HG03060 (cell line): ENCODE measurements around the gene CD48.

Source experiments
- ATAC-seq: cut with Tn5 transposase; IDR thresholded peaks from one replicate; pipeline ENCODE4 v1.9.1; 2021; ENCODE audit warnings: low read depth, moderate number of reproducible peaks; ENCODE audit not compliant: unreplicated experiment

Gene CD48

DNA sequence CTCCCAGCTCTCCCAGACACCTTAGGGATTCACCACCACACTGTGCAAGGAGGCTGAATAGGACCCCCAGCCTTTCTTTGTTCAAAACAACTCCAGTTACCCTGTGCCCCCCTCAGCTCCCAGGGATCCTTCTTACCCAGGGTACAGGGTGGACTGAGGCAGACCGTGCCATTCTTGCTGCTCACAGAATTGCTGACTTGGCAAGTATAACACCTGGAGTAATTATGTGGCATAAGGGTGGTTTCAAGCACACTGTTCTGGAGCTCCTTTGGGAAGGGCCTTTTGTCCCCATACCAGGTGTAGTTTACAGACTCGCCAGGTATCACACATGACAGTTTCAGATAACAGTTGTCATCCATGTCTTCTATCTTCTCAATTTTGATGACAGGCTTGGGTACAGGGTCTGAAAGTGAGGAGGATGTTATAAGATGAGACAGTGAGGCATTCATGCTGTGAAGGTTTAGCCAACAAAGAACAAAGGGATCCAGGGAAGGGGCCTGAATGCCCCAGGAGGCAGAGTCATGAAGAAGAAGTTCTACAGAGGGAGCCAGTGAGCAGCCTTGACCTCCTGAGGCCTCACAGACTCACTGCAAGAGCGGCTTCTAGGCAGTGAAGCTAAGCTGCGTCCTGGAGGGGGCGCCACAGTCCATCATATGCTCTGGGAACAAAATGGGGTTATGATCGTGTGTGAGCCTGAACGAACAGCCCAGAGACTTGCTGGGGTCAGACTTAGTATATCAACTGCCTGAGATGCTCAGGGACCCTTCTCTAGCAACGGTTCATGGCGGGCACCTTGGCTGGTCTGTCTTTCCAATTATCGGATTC is 30.3 kb downstream of the CD48 start:
- no peak for ATAC-seq

DNA sequence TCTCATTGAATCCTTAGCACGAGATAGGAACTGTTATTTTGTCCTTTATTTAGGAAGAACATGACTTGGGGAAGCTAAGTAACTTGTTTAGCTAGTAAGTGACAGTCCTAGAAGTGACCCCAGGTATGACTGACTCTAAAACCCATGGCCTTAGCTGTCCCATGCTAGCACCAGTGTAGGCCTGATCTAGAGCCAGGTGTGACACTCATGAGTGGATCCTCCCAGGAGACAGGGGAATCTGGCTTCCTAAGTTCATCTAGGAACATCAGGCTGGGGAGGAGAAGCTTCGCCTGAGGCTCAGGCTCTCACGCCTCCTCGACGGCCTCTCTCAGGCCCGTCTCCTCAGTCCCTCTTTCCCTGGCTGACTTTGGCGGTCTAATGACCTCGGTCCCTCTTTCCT is 31.2 kb downstream of the CD48 start:
- no peak for ATAC-seq

- ATAC-seq: no peak
Observed at GRCh38 chr1:160679893-160680292, 31.7 kb downstream of the CD48 start.

GRCh38 chr1:160676869-160677597 is 34.6 kb downstream of the CD48 start:
- no peak for ATAC-seq

- no peak for ATAC-seq
Observed at GRCh38 chr1:160675641-160676410, 35.8 kb downstream of the CD48 start.

GRCh38 chr1:160674415-160674814 is 37.2 kb downstream of the CD48 start:
- ATAC-seq: no peak

GRCh38 chr1:160672789-160673695 is 38.6 kb downstream of the CD48 start:
- no peak for ATAC-seq

DNA sequence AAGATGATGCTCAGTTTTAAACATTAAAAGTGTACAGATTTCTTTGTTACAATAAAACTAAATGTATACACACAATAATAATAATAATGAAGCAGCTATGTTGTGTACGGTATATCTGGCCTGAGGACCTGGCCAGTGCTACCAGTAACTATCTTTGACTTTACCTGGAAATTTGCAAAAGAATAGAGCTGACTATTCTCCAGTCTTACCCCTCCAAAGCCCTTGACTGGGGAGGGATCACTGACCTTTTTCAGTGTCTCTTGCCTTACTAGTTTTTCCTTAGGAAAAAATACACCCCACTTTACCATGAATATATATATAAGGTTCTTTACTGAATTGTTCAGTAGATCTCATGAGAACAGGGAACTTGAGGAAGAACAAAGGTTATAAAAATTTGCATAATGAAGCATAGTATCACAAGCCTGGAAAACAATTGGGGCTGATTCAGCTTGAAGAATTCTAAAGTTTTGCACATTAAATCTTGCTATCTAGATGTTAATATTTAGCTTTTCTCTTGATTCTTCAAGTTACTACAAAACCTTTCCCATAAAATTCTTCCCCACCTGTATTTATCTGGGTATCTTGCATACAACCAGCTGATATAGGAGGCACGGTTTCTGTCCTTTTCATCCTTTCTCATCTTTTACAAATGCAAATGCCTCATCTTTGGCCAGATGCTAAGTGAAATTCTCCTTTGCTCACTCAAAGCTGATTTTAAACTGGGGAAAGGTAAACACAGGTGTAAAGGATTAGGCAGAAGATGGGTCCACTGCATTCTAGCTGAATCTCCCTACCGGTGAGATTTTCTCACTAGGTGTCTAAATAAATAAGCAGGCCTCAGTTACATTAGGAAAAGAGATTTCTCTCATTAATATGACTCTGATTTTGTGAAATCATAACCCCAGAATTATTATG is 39.8 kb downstream of the CD48 start:
- ATAC-seq: no peak

DNA sequence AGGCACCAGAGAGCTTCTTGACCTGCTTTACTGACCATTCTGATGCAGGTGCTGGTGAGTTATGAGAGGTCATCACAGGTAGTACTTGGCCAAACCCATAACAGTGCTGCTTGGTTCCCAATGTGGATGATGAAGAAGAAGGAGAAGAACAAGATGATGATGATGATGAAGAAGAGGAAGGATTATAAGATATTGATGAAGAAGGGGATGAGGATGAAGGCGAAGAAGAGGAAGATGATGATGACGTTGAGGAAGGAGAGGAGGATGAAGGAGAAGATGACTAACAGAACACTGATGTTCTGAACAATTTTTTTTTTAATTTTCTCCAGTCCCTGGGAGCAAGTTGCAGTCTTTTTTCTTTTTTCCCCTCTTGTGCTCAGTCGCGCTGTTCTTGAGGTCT is 40.9 kb downstream of the CD48 start:
- no peak for ATAC-seq

GRCh38 chr1:160669802-160670201 is 41.8 kb downstream of the CD48 start:
- no peak for ATAC-seq

- no peak for ATAC-seq
Observed at GRCh38 chr1:160669276-160669675, 42.3 kb downstream of the CD48 start.

GRCh38 chr1:160667896-160668295 is 43.7 kb downstream of the CD48 start:
- ATAC-seq: no peak

DNA sequence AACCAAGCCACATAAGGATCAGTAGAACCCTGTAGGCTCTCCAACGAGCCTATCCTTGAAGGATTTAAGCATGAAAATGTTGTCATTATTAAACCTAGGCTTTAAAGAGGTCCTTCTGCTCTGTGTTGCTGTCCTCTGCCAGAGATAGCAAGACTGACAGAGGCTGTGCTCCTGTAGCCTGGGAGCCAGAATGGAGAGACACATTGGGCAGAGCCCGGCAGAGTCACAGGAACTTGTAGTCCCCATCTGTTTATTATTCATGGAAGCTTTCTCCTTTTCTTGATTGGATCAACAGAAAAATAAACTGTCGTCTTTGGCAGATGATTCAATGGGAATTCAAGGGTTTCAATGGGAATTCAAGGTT is 45.6 kb downstream of the CD48 start:
- no peak for ATAC-seq

DNA sequence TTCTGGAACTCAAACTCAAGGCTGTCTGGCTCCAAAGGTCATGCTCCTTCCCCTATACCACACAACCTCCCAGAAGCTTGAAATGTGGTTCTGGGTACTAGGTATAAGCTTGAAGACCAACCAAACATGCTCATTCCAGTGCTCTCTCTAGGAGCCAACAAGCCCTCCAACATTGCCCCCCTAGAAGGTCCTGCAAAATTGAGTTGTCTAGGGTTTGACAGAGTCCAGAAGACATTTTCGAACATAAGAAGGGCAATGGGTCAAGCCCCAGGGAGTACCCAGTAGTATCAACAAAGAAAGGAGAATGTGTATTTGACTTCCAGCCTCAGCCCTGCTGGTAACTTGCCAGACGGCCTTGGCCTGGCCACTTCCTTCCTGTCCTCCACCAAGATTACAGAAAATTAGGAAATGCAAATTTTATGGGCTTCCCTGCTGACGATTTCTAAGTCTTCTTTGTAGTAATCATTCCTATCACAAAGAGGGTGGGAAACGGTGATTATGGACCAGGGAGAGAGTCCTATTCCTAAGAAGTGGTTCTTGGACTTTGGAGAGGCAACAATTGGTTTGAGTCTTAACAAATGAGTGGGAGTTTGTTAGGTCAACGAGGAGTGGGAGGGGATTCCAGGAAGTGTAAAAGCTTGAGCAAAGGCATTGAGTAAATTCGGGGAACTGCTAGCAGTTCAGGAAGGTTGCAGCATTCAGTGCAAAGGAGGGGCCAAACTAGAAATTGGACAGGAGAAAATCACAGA is 46.1 kb downstream of the CD48 start:
- ATAC-seq: no peak

DNA sequence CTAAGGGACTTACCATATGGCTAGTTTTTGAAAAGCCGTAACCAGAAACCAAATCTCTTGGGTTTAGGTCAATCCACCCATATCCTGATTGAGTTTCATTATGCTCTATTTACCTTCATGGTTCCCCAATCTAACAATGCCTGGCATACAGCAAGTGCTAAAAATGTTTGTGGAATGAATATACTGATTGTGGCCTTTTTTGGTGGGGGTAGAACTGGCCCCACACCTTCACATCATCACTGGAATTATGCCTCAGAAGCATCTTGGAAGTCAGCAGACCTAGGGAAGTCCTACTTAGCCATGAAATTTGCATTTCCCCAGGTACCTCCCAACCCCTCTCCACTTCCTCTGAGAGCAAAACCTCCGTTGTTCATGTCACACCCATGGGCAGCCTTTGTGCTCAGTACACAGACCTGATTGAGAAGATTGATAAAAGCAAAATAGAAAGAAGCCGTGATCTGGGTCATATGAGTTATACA is 47.0 kb downstream of the CD48 start:
- no peak for ATAC-seq

DNA sequence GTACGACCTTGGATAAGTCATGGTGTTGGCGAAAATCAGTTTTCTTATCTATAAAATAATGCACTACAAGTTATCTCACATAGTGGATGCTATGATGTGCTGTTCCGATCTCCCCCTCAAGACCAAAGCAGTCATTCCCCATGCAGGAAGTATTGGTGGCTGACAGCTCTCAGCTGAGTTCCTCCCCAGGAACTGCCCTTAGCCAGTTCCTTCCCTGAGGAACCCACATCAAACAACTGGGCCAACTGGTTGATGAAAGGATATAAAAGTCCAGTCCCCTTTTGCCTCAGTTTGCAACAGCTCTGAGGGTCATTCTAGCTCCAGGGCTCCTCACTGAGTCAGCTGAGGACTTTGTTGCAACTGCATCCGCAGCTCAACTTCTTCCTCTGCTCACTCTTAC is 48.7 kb downstream of the CD48 start:
- no peak for ATAC-seq

DNA sequence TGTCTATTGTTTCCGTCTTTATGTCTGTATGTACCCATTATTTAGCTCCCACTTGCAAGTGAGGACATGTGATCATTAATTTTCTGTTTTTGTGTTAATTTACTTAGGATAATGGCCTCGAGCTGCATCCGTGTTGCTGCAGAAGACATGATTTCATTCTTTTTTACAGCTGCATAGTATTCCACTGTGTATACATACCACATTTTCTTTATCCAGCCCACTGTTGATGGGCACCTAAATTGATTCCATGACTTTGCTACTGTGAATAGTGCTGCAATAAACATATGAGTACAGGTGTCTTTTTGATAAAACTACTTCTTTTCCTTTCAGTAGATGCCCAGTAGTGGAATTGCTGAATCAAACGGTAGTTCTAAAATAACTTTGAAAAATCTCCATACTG is 52.1 kb downstream of the CD48 start:
- ATAC-seq: no peak

- ATAC-seq: no peak
Observed at GRCh38 chr1:160658814-160659193, 52.8 kb downstream of the CD48 start.
